OCI-LY1 (cell line): ENCODE results near the gene DTWD1.

Experiments
- H2AFZ ChIP-seq: fragments of 200-600 bp; sonication (generic), shearing (Covaris generic); 2 replicates; pipeline ENCODE4 v1.6.0; 2014; ENCODE audit warnings: antibody characterized with exemption, mild to moderate bottlenecking, low read length
- H3F3A ChIP-seq: fragments of 200-600 bp; sonication (generic), shearing (Covaris generic); 2 replicates; pipeline ENCODE4 v1.6.0; 2014; ENCODE audit warnings: mild to moderate bottlenecking, antibody characterized with exemption, low read length, moderate library complexity; ENCODE audit not compliant: insufficient read depth
- H3K27ac ChIP-seq: fragments of 200-600 bp; sonication (generic); 2 replicates; pipeline ENCODE4 v1.5.1; 2014; ENCODE audit warnings: low read length, mixed run types, mild to moderate bottlenecking, low read depth; ENCODE audit not compliant: poor library complexity, severe bottlenecking
- H3K27me3 ChIP-seq: fragments of 200-600 bp; sonication (generic); 2 replicates; pipeline ENCODE4 v1.6.0; 2014; ENCODE audit warnings: antibody characterized with exemption, mild to moderate bottlenecking, low read length, moderate library complexity; ENCODE audit not compliant: insufficient read depth
- H3K36me3 ChIP-seq: fragments of 200-600 bp; sonication (generic); 2 replicates; pipeline ENCODE4 v1.6.1; 2014; ENCODE audit warnings: mild to moderate bottlenecking, antibody characterized with exemption, low read length, moderate library complexity, mixed read lengths; ENCODE audit not compliant: insufficient read depth
- H3K4me1 ChIP-seq: fragments of 200-600 bp; sonication (generic); 2 replicates; pipeline ENCODE4 v1.5.1; 2014; ENCODE audit warnings: mild to moderate bottlenecking, low read length, moderate library complexity; ENCODE audit not compliant: insufficient read depth, severe bottlenecking
- H3K4me2 ChIP-seq: fragments of 200-600 bp; sonication (generic), shearing (Covaris generic); 2 replicates; pipeline ENCODE4 v1.6.1; 2014; ENCODE audit warnings: low read length
- H3K4me3 ChIP-seq: fragments of 200-600 bp; sonication (generic); 2 replicates; pipeline ENCODE4 v1.5.1; 2014; ENCODE audit warnings: low read length, low read depth, mild to moderate bottlenecking, mixed read lengths; ENCODE audit not compliant: poor library complexity, severe bottlenecking
- H3K79me2 ChIP-seq: fragments of 200-600 bp; shearing (Covaris generic); 2 replicates; pipeline ENCODE4 v1.6.1; 2016; ENCODE audit warnings: mixed run types, low read length, mixed read lengths; ENCODE audit not compliant: insufficient read depth
- H3K9ac ChIP-seq: fragments of 200-600 bp; sonication (generic), shearing (Covaris generic); 2 replicates; pipeline ENCODE4 v1.6.1; 2014; ENCODE audit warnings: mild to moderate bottlenecking, low read length, mixed read lengths
- H3K9me2 ChIP-seq: fragments of 200-600 bp; sonication (generic), shearing (Covaris generic); 2 replicates; pipeline ENCODE4 v1.6.1; 2014; ENCODE audit warnings: low read depth, mild to moderate bottlenecking, low read length, mixed read lengths
- H3K9me3 ChIP-seq: fragments of 200-600 bp; shearing (Covaris generic); 2 replicates; pipeline ENCODE4 v1.6.1; 2014; ENCODE audit warnings: low read length, mixed read lengths
- H4K20me1 ChIP-seq: fragments of 200-600 bp; sonication (generic), shearing (Covaris generic); 2 replicates; pipeline ENCODE4 v1.6.0; 2016; ENCODE audit warnings: mild to moderate bottlenecking, low read length; ENCODE audit not compliant: insufficient read depth
- EZH2 ChIP-seq: fragments of 200-600 bp; sonication (generic), shearing (Covaris generic); IDR thresholded peaks from 2 replicates; pipeline ENCODE4 v1.8.0; 2017; ENCODE audit warnings: borderline replicate concordance, mixed run types, mild to moderate bottlenecking, antibody characterized with exemption, low read length, moderate library complexity, mixed read lengths
- TF ChIP-seq, protein P1 (sequence below): fragments of 200-600 bp; sonication (generic), shearing (Covaris generic); IDR thresholded peaks from 2 replicates; pipeline ENCODE4 v1.5.1; 2017; ENCODE audit warnings: mild to moderate bottlenecking, antibody characterized with exemption, low read length, moderate library complexity, mixed read lengths

The DTWD1 gene

DNA sequence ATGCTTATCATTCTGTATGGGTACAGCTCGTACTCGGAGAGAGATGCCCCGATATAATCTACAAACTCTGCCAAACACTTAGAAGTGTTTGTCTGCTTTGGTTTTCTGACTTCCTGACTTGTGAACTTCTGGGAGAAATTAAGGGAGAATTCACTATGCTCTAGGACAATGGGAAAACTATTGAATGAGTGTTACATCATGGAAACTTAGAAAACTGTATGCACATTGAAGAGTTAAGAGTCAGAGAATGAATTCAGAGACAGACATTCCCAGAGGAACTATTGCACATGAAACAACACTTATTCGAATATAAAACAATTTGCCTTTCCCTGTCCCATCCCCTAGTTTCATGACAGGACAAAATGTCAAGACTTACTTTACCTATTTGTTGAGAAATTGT, 57.8 kb downstream of the DTWD1 start:
- Histone ChIP-seq H4K20me1 (no peaks in the 10 kb centered on the region), H3K4me1 (no peaks in the 10 kb centered on the region), H3K9me3 (no peaks in the 10 kb centered on the region)

DNA sequence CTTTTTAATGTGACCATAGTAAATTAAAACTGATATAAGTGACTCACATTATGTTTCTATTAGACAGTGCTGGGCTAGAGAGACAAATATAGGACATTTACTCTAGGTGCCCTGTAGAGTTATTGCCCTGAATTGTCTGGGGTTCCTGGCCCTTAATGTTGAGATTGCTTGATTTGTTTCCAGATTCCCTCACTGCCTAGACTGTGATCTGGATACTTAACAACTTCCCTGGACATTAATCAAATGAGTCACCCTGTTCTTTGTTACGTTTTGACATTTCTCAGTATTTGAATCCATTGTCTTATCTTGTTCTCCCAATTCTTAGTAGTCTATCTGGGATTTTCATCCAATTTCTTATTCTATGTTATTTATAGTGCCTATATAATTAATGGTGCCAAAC, 65.8 kb downstream of the DTWD1 start:
- Histone ChIP-seq H3K4me3 (no peak overlapping the region), H3K9ac (no peak overlapping the region), H4K20me1 (no peaks in the 10 kb centered on the region), H3K9me2 (no peaks in the 10 kb centered on the region), H3F3A (no peaks in the 10 kb centered on the region), H3K4me1 (no peaks in the 10 kb centered on the region), H3K79me2 (no peaks in the 10 kb centered on the region), H3K36me3 (no peaks in the 10 kb centered on the region), H3K27me3 (no peaks in the 10 kb centered on the region), H3K27ac (no peak overlapping the region), H3K4me2 (no peak overlapping the region), H3K9me3 (no peaks in the 10 kb centered on the region), H2AFZ (no peak overlapping the region)
- no peak for TF ChIP-seq EZH2
- TF ChIP-seq, protein P1, sequence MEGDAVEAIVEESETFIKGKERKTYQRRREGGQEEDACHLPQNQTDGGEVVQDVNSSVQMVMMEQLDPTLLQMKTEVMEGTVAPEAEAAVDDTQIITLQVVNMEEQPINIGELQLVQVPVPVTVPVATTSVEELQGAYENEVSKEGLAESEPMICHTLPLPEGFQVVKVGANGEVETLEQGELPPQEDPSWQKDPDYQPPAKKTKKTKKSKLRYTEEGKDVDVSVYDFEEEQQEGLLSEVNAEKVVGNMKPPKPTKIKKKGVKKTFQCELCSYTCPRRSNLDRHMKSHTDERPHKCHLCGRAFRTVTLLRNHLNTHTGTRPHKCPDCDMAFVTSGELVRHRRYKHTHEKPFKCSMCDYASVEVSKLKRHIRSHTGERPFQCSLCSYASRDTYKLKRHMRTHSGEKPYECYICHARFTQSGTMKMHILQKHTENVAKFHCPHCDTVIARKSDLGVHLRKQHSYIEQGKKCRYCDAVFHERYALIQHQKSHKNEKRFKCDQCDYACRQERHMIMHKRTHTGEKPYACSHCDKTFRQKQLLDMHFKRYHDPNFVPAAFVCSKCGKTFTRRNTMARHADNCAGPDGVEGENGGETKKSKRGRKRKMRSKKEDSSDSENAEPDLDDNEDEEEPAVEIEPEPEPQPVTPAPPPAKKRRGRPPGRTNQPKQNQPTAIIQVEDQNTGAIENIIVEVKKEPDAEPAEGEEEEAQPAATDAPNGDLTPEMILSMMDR, result no peak

More for the DNA sequence above, 57.8 kb downstream of the DTWD1 start:
- H2AFZ ChIP-seq, result no peak overlapping the region
- H3K27me3 ChIP-seq, result no peaks in the 10 kb centered on the region
- no peaks in the 10 kb centered on the region for H3K36me3 ChIP-seq
- H3K9ac ChIP-seq, result no peak overlapping the region
- no peaks in the 10 kb centered on the region for H3F3A ChIP-seq
- no peaks in the 10 kb centered on the region for H3K9me2 ChIP-seq
- no peaks in the 10 kb centered on the region for H3K79me2 ChIP-seq
- no peak overlapping the region for H3K27ac ChIP-seq
- no peak for TF ChIP-seq EZH2
- TF ChIP-seq, protein P1, result no peak
- no peak overlapping the region for H3K4me3 ChIP-seq
- no peak overlapping the region for H3K4me2 ChIP-seq

DNA sequence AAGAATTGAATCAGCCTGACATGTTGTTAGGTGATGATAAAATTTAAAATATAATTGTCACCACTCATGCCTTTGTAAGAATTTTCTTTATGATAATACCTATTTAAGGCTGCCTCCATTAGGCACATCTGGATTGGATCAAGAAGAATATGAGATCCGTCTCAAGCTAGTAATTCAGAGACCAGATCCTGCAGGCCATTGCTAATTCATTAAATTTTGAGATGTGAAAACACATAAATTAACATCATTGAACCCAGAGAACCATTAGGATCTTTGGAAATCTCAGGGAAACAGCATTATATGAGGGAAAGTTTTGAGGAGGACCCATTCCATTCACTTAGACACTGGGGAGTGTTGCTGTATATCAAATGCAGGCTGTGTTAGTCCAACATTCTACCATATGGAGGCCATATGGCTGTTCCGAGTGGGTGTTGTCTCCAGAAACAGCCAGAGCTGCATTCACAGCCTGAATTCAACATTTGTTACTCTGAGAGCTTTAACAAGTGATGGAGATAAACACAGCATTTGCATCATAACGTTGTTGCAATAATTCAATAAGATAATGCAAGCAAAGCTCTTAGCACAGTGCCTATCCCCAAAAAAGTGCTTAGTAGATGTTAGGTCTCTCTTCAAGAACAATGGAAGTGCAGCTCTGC, 67.4 kb downstream of the DTWD1 start:
- no peaks in the 10 kb centered on the region for H4K20me1 ChIP-seq
- H3K27ac ChIP-seq, result no peak overlapping the region
- no peaks in the 10 kb centered on the region for H3K27me3 ChIP-seq
- no peak for TF ChIP-seq EZH2
- no peaks in the 10 kb centered on the region for H3F3A ChIP-seq
- H2AFZ ChIP-seq, result no peak overlapping the region
- H3K9ac ChIP-seq, result no peak overlapping the region
- H3K4me2 ChIP-seq, result no peak overlapping the region
- H3K36me3 ChIP-seq, result no peaks in the 10 kb centered on the region
- no peaks in the 10 kb centered on the region for H3K9me3 ChIP-seq
- no peaks in the 10 kb centered on the region for H3K4me1 ChIP-seq
- H3K4me3 ChIP-seq, result no peak overlapping the region
- H3K79me2 ChIP-seq, result no peaks in the 10 kb centered on the region
- H3K9me2 ChIP-seq, result no peaks in the 10 kb centered on the region

DNA sequence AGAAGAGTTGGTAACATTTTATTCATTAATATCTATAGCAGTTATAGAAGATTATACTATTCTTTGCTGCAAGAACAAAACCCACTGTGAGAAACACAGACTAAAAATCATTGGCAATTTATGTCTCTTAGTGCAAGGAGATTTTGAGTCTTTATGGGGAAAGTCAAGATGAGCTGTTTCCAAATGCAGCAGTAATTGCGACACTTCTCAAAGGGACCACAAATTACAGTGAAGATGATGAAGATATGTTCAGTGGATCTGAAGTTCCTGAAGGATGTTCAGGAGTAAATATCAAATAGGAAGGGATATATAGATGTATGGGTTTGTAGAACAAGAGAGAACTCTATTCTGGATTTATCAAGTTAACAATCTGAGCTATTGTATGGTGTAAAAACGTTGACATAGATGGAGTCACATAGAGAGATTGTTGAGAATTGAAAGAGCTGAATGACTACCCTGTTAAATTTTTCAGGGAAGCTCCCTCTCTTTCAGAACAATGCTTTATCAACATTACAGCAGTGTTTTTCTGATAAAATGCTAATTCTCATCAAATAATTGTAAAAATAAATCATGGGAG, 71.8 kb downstream of the DTWD1 start:
- H4K20me1 ChIP-seq, result no peaks in the 10 kb centered on the region
- H3K27me3 ChIP-seq, result no peaks in the 10 kb centered on the region
- TF ChIP-seq EZH2, result no peak
- TF ChIP-seq, protein P1, result no peak
- H3K4me1 ChIP-seq, result no peaks in the 10 kb centered on the region
- H3K4me2 ChIP-seq, result no peak overlapping the region
- H2AFZ ChIP-seq, result no peak overlapping the region
- H3K4me3 ChIP-seq, result no peak overlapping the region
- no peak overlapping the region for H3K27ac ChIP-seq
- H3K9me2 ChIP-seq, result no peaks in the 10 kb centered on the region
- H3F3A ChIP-seq, result no peaks in the 10 kb centered on the region
- H3K36me3 ChIP-seq, result no peaks in the 10 kb centered on the region
- H3K9me3 ChIP-seq, result no peaks in the 10 kb centered on the region
- no peaks in the 10 kb centered on the region for H3K79me2 ChIP-seq
- no peak overlapping the region for H3K9ac ChIP-seq
